GM23338 (cell line): ENCODE results near the gene C14orf93.

Source experiments
- CTCF ChIP-seq, 2 experiments: fragments of 200-600 bp in 1 of 2; sonication (generic) in 1 of 2; conservative IDR thresholded peaks; 2 replicates each; pipeline versions ENCODE4 v1.5.1 to v1.6.1; 2016 to 2017; ENCODE audit warnings: antibody characterized with exemption in 2 of 2, low read depth in 2 of 2, mild to moderate bottlenecking in 2 of 2, moderate library complexity in 1 of 2
- ETS1 ChIP-seq: IDR thresholded peaks from 2 replicates; pipeline ENCODE4 v1.6.1; 2016; ENCODE audit warnings: antibody characterized with exemption
- EZH2 ChIP-seq: fragments of 200-600 bp; sonication (generic); IDR thresholded peaks from one replicate; pipeline ENCODE4 v1.8.0; 2017; ENCODE audit warnings: antibody characterized with exemption, mild to moderate bottlenecking, low read depth; ENCODE audit not compliant: unreplicated experiment

GRCh38 chr14:23006544-23007419 lies 3.2 kb downstream of the C14orf93 start:
- TF ChIP-seq EZH2 (no peak), CTCF (conservative IDR thresholded peaks at IDR 0.05; ENCODE audit: low read depth in 2 of 2) (no peak; a peak in 1 of 4 replicates), ETS1 (no peak; the same call in 1 of the 2 replicates)
